KOPT-K1 (cell line): ENCODE measurements around the gene AP1S1.

Experiments used
- H3K27ac ChIP-seq: fragments of 200-600 bp; sonication (generic); 2 replicates; pipeline ENCODE4 v1.5.1; 2016; ENCODE audit warnings: antibody characterized with exemption, mild to moderate bottlenecking, low read depth, low read length; ENCODE audit not compliant: poor library complexity, severe bottlenecking
- H3K36me3 ChIP-seq: fragments of 200-600 bp; sonication (generic); 2 replicates; pipeline ENCODE4 v1.5.1; 2017; ENCODE audit warnings: antibody characterized with exemption, mild to moderate bottlenecking, low read length, moderate library complexity; ENCODE audit not compliant: insufficient read depth
- H3K9me3 ChIP-seq: fragments of 200-600 bp; sonication (generic); 2 replicates; pipeline ENCODE4 v1.5.1; 2017; ENCODE audit warnings: antibody characterized with exemption, low read length, mild to moderate bottlenecking; ENCODE audit not compliant: insufficient read depth, poor library complexity, severe bottlenecking

Gene AP1S1

GRCh38 chr7:101161692-101162471 lies 7.6 kb downstream of the AP1S1 start:
- Histone ChIP-seq H3K36me3 (no peaks in the 10 kb centered on the region), H3K9me3 (no peaks in the 10 kb centered on the region), H3K27ac (no peak overlapping the region)

GRCh38 chr7:101162551-101163278 lies 8.4 kb downstream of the AP1S1 start:
- H3K36me3 ChIP-seq, result no peaks in the 10 kb centered on the region
- no peaks in the 10 kb centered on the region for H3K9me3 ChIP-seq
- H3K27ac ChIP-seq, result no peak overlapping the region

- Histone ChIP-seq H3K9me3 (no peaks in the 10 kb centered on the region), H3K27ac (no peak overlapping the region), H3K36me3 (no peaks in the 10 kb centered on the region)
Measured at GRCh38 chr7:101163279-101164070, 9.2 kb downstream of the AP1S1 start.

GRCh38 chr7:101164071-101164840 lies 10.0 kb downstream of the AP1S1 start:
- Histone ChIP-seq H3K36me3 (no peaks in the 10 kb centered on the region), H3K9me3 (no peaks in the 10 kb centered on the region), H3K27ac (no peak overlapping the region)

GRCh38 chr7:101165075-101165957 lies 11.0 kb downstream of the AP1S1 start, which contains the start of gene VGF:
Gene VGF (minus strand): TSS chr7:101165569. CDS start chr7:101164843, 726 bp downstream.
- Histone ChIP-seq H3K9me3 (no peaks in the 10 kb centered on the region), H3K27ac (no peak within 1 kb of the TSS), H3K36me3 (no peaks in the 10 kb centered on the region)

- Histone ChIP-seq H3K36me3 (no peaks in the 10 kb centered on the region), H3K9me3 (no peaks in the 10 kb centered on the region), H3K27ac (no peak overlapping the region)
Measured at GRCh38 chr7:101165958-101166647, 11.8 kb downstream of the AP1S1 start.

GRCh38 chr7:101166648-101166908 lies 12.3 kb downstream of the AP1S1 start:
- no peak overlapping the region for H3K27ac ChIP-seq
- H3K9me3 ChIP-seq, result no peaks in the 10 kb centered on the region
- no peaks in the 10 kb centered on the region for H3K36me3 ChIP-seq

- H3K36me3 ChIP-seq, result no peaks in the 10 kb centered on the region
- H3K9me3 ChIP-seq, result no peaks in the 10 kb centered on the region
- no peak overlapping the region for H3K27ac ChIP-seq
Measured at GRCh38 chr7:101166909-101167644, 12.8 kb downstream of the AP1S1 start.

- Histone ChIP-seq H3K9me3 (no peaks in the 10 kb centered on the region), H3K27ac (no peak overlapping the region), H3K36me3 (no peaks in the 10 kb centered on the region)
Measured at GRCh38 chr7:101167645-101168411, 13.6 kb downstream of the AP1S1 start.

GRCh38 chr7:101168412-101169049 lies 14.3 kb downstream of the AP1S1 start:
- H3K27ac ChIP-seq, result no peak overlapping the region

GRCh38 chr7:101169110-101169837 lies 15.0 kb downstream of the AP1S1 start:
- H3K36me3 ChIP-seq, result no peaks in the 10 kb centered on the region
- H3K9me3 ChIP-seq, result no peaks in the 10 kb centered on the region
- H3K27ac ChIP-seq, result no peak overlapping the region

More at GRCh38 chr7:101168412-101169049, 14.3 kb downstream of the AP1S1 start:
- Histone ChIP-seq H3K9me3 (no peaks in the 10 kb centered on the region), H3K36me3 (no peaks in the 10 kb centered on the region)
